Measurements from ENCODE around the gene UBE2O. TPM values are rescaled to one million over a fixed set of nuclear protein-coding genes. Genes with fewer than 3 reads are reported as not detected.
"Not testable (repeated sequence)": the region's sequence is repeated elsewhere in the genome, so short reads cannot be mapped to it uniquely, and the experiment has no call there.

The UBE2O gene
- total RNA-seq, 5 donors from 2014 or later (not counting 1 experiment from before 2014, with no cell fraction given): 33.9 to 57.8 (median 47.5) TPM

GRCh38 chr17:76350463-76350862 lies 102.5 kb downstream of the UBE2O start:
- ATAC-seq (replicated peaks in 1 of 4) (no peak), DNase-seq (no peak)
- Mint-ChIP-seq H3K4me1 (peaks cover 24 to 29% (median 25%) of the 10 kb centered on the region in 3 donors), H3K27me3 (no peaks in the 10 kb centered on the region), H3K36me3 (peaks cover 20% of the 10 kb centered on the region), H3K27ac (no peak overlapping the region), H3K9me3 (no peaks in the 10 kb centered on the region), H3K4me3 (no peak overlapping the region)
- peaks cover 5 to 10% of the 10 kb centered on the region in 2 donors for H3K36me3 ChIP-seq (ENCODE audit: control insufficient read depth in 2 of 2, extremely low read depth in 1 of 2, insufficient read depth in 1 of 2, low read length in 1 of 2)
- H3K4me3 ChIP-seq (ENCODE audit: control insufficient read depth in 1 of 2, extremely low read depth in 1 of 2, low read length in 1 of 2): no peak overlapping the region
- no peak overlapping the region for H3K27ac ChIP-seq (ENCODE audit: low read length)
- peaks cover 0 to 7% of the 10 kb centered on the region in 2 experiments for H3K27me3 ChIP-seq (replicated peaks in 1 of 2; ENCODE audit: control insufficient read depth in 2 of 2, extremely low read depth in 1 of 2, insufficient read depth in 2 of 2, low read length in 1 of 2)
- ChIA-PET POLR2A (no interaction called here), CTCF (no interaction called here)
- WGBS (ENCODE audit: insufficient coverage): 94% methylated on average over 2 of the region's 5 CpGs
- H3K4me1 ChIP-seq (ENCODE audit: control insufficient read depth in 1 of 2, extremely low read depth in 1 of 2, insufficient read depth in 2 of 2, low read length in 2 of 2): peaks cover 0 to 20% of the 10 kb centered on the region in 2 experiments
- H3K9me3 ChIP-seq: no peaks in the 10 kb centered on the region

- peaks cover 20 to 23% of the 10 kb centered on the region in 2 donors for H3K36me3 ChIP-seq (ENCODE audit: control insufficient read depth in 2 of 2, extremely low read depth in 1 of 2, insufficient read depth in 1 of 2, low read length in 1 of 2)
- WGBS (ENCODE audit: insufficient coverage): 97% methylated on average over 10 of the region's 11 CpGs
- ATAC-seq (replicated peaks in 1 of 4); H3K27me3 Mint-ChIP-seq; H3K27me3 ChIP-seq (replicated peaks in 1 of 2; ENCODE audit: control insufficient read depth in 2 of 2, extremely low read depth in 1 of 2, insufficient read depth in 2 of 2, low read length in 1 of 2); H3K27ac ChIP-seq (ENCODE audit: low read length); DNase-seq; H3K4me1 Mint-ChIP-seq; H3K4me3 ChIP-seq (ENCODE audit: control insufficient read depth in 1 of 2, extremely low read depth in 1 of 2, low read length in 1 of 2); H3K27ac Mint-ChIP-seq; H3K9me3 Mint-ChIP-seq; H3K9me3 ChIP-seq; H3K4me1 ChIP-seq (ENCODE audit: control insufficient read depth in 1 of 2, extremely low read depth in 1 of 2, insufficient read depth in 2 of 2, low read length in 2 of 2); H3K4me3 Mint-ChIP-seq; CTCF ChIA-PET: not testable (repeated sequence)
- H3K36me3 Mint-ChIP-seq: peaks cover 29% of the 10 kb centered on the region
- POLR2A ChIA-PET: interaction anchor here in 1 of 2 donors (0.7 kb wide), 1 partner anchor 217 kb away, joined by 4 read pairs; no protein-coding TSS in a partner anchor
Measured at GRCh38 chr17:76346936-76347335, 106.0 kb downstream of the UBE2O start.

- ATAC-seq (replicated peaks in 1 of 4) (no peak), DNase-seq (no peak)
- Mint-ChIP-seq H3K4me3 (no peak overlapping the region), H3K4me1 (peaks cover 0 to 2% (median 1%) of the 10 kb centered on the region in 3 donors), H3K27ac (no peak overlapping the region), H3K9me3 (no peaks in the 10 kb centered on the region), H3K27me3 (no peaks in the 10 kb centered on the region), H3K36me3 (peaks cover 37% of the 10 kb centered on the region)
- peaks cover 24 to 29% of the 10 kb centered on the region in 2 donors for H3K36me3 ChIP-seq (ENCODE audit: control insufficient read depth in 2 of 2, extremely low read depth in 1 of 2, insufficient read depth in 1 of 2, low read length in 1 of 2)
- H3K4me1 ChIP-seq (ENCODE audit: control insufficient read depth in 1 of 2, extremely low read depth in 1 of 2, insufficient read depth in 2 of 2, low read length in 2 of 2): no peaks in the 10 kb centered on the region
- 97% methylated on average over 10 of the region's 14 CpGs for WGBS (ENCODE audit: insufficient coverage)
- no peak overlapping the region for H3K4me3 ChIP-seq (ENCODE audit: control insufficient read depth in 1 of 2, extremely low read depth in 1 of 2, low read length in 1 of 2)
- H3K27me3 ChIP-seq (replicated peaks in 1 of 2; ENCODE audit: control insufficient read depth in 2 of 2, extremely low read depth in 1 of 2, insufficient read depth in 2 of 2, low read length in 1 of 2): no peaks in the 10 kb centered on the region
- H3K9me3 ChIP-seq: no peaks in the 10 kb centered on the region
- H3K27ac ChIP-seq (ENCODE audit: low read length): no peak overlapping the region
- ChIA-PET CTCF (no interaction called here), POLR2A (no interaction called here)
Measured at GRCh38 chr17:76345377-76345974, 107.5 kb downstream of the UBE2O start.

GRCh38 chr17:76343106-76343505 lies 109.8 kb downstream of the UBE2O start:
- Mint-ChIP-seq H3K36me3 (peaks cover 45% of the 10 kb centered on the region), H3K4me1 (peaks cover 0 to 3% (median 3%) of the 10 kb centered on the region in 3 donors), H3K27ac (no peak overlapping the region), H3K9me3 (no peaks in the 10 kb centered on the region), H3K4me3 (no peak overlapping the region), H3K27me3 (no peaks in the 10 kb centered on the region)
- Histone ChIP-seq H3K36me3 (ENCODE audit: control insufficient read depth in 2 of 2, extremely low read depth in 1 of 2, insufficient read depth in 1 of 2, low read length in 1 of 2) (peaks cover 24 to 29% of the 10 kb centered on the region in 2 donors), H3K9me3 (no peaks in the 10 kb centered on the region), H3K27me3 (replicated peaks in 1 of 2; ENCODE audit: control insufficient read depth in 2 of 2, extremely low read depth in 1 of 2, insufficient read depth in 2 of 2, low read length in 1 of 2) (no peaks in the 10 kb centered on the region), H3K27ac (ENCODE audit: low read length) (no peak overlapping the region), H3K4me1 (ENCODE audit: control insufficient read depth in 1 of 2, extremely low read depth in 1 of 2, insufficient read depth in 2 of 2, low read length in 2 of 2) (no peaks in the 10 kb centered on the region), H3K4me3 (ENCODE audit: control insufficient read depth in 1 of 2, extremely low read depth in 1 of 2, low read length in 1 of 2) (no peak overlapping the region)
- ChIA-PET CTCF (no interaction called here), POLR2A (no interaction called here)
- no peak for DNase-seq
- 100% methylated on average over 7 of the region's 7 CpGs for WGBS (ENCODE audit: insufficient coverage)
- no peak for ATAC-seq (replicated peaks in 1 of 4)

- H3K27me3 Mint-ChIP-seq: no peaks in the 10 kb centered on the region
- ATAC-seq (replicated peaks in 1 of 4): no peak
- ChIA-PET POLR2A (no interaction called here), CTCF (interaction anchor here in 1 of 2 donors (0.7 kb wide), 2 partner anchors 25 to 51 kb away, joined by 3 read pairs; no protein-coding TSS in a partner anchor)
- H3K4me1 Mint-ChIP-seq: peaks cover 0 to 4% (median 3%) of the 10 kb centered on the region in 3 donors
- H3K27ac ChIP-seq (ENCODE audit: low read length): no peak overlapping the region
- no CpG with 5 or more reads among the region's 6 CpGs for WGBS (ENCODE audit: insufficient coverage)
- peaks cover 33% of the 10 kb centered on the region for H3K36me3 Mint-ChIP-seq
- H3K27me3 ChIP-seq (replicated peaks in 1 of 2; ENCODE audit: control insufficient read depth in 2 of 2, extremely low read depth in 1 of 2, insufficient read depth in 2 of 2, low read length in 1 of 2): no peaks in the 10 kb centered on the region
- H3K4me1 ChIP-seq (ENCODE audit: control insufficient read depth in 1 of 2, extremely low read depth in 1 of 2, insufficient read depth in 2 of 2, low read length in 2 of 2): no peaks in the 10 kb centered on the region
- peaks cover 21 to 23% of the 10 kb centered on the region in 2 donors for H3K36me3 ChIP-seq (ENCODE audit: control insufficient read depth in 2 of 2, extremely low read depth in 1 of 2, insufficient read depth in 1 of 2, low read length in 1 of 2)
- no peak overlapping the region for H3K4me3 ChIP-seq (ENCODE audit: control insufficient read depth in 1 of 2, extremely low read depth in 1 of 2, low read length in 1 of 2)
- H3K27ac Mint-ChIP-seq: no peak overlapping the region
- H3K9me3 ChIP-seq: no peaks in the 10 kb centered on the region
- no peak overlapping the region for H3K4me3 Mint-ChIP-seq
- DNase-seq: no peak
- no peaks in the 10 kb centered on the region for H3K9me3 Mint-ChIP-seq
Measured at GRCh38 chr17:76341301-76341700, 111.7 kb downstream of the UBE2O start.

Other genes with a start within 250 kb of the UBE2O start
- 10 to 100 TPM; 50.7 to 66.5 (median 61.9) TPM for gene RNF157, start 212.7 kb downstream of the UBE2O start, total RNA-seq
- 100 to 1,000 TPM; 163 to 277 (median 177) TPM for gene UBALD2, start 187.8 kb downstream of the UBE2O start, total RNA-seq
- gene QRICH2, start 144.9 kb downstream of the UBE2O start, total RNA-seq: 1 to 10 TPM; 3.0 to 4.3 (median 3.4) TPM
- gene PRPSAP1, start 99.2 kb downstream of the UBE2O start, total RNA-seq: 10 to 100 TPM; 27.5 to 47.0 (median 40.0) TPM
- gene SPHK1, start 68.5 kb downstream of the UBE2O start, total RNA-seq: 1 to 10 TPM in 3 of 5 donors, under 1 TPM in 2; 0.70 to 1.6 (median 1.3) TPM
- not detected for gene AANAT, start 14.5 kb upstream of the UBE2O start, total RNA-seq
- 10 to 100 TPM; 35.2 to 99.0 (median 74.0) TPM for gene RHBDF2, start 48.3 kb upstream of the UBE2O start, total RNA-seq
- under 1 TPM; 0.20 to 0.76 (median 0.65) TPM for gene CYGB, start 84.6 kb upstream of the UBE2O start, total RNA-seq
- 1 to 10 TPM in 2 of 5 donors, under 1 TPM in 3; 0.66 to 1.3 (median 0.92) TPM for gene PRCD, start 86.9 kb upstream of the UBE2O start, total RNA-seq
- gene ST6GALNAC2, start 132.7 kb upstream of the UBE2O start, total RNA-seq: 1 to 10 TPM in 3 of 5 donors, under 1 TPM in 2; 0.55 to 4.7 (median 2.1) TPM
- gene ST6GALNAC1, start 190.6 kb upstream of the UBE2O start, total RNA-seq: 10 to 100 TPM in 1 of 5 donors, 1 to 10 TPM in 4; 2.6 to 20.5 (median 6.6) TPM

Measured in T-cell (primary cell).